GM23338 (cell line): Measurements from ENCODE around the gene HIVEP1. TPM values are rescaled to one million over a fixed set of nuclear protein-coding genes. Genes with fewer than 3 reads are reported as not detected.

Experiments
- ATAC-seq: fragments of 200-7000 bp; cut with Tn5 transposase; 3 replicates; pipeline ENCODE4 v1.9.1; 2020
- DNase-seq: peaks from one replicate; pipeline ENCODE4 v3.0.0-alpha.2; 2015; ENCODE audit warnings: low spot score
- H2AFZ ChIP-seq: fragments of 200-600 bp; sonication (generic); 2 replicates; pipeline ENCODE4 v1.8.0; 2016; ENCODE audit warnings: antibody characterized with exemption, mild to moderate bottlenecking, moderate library complexity
- H3F3A ChIP-seq: fragments of 200-600 bp; sonication (generic); replicated peaks from 2 replicates; pipeline ENCODE4 v1.8.0; 2017; ENCODE audit warnings: antibody characterized with exemption, mixed run types, low read depth
- H3K27ac ChIP-seq: fragments of 200-600 bp; sonication (generic); 2 replicates; pipeline ENCODE4 v1.6.1; 2016; ENCODE audit warnings: low read depth
- H3K27me3 ChIP-seq: fragments of 200-600 bp; sonication (generic); 2 replicates; pipeline ENCODE4 v1.8.0; 2016; ENCODE audit warnings: mild to moderate bottlenecking, mixed run types, moderate library complexity; ENCODE audit not compliant: insufficient read depth
- H3K36me3 ChIP-seq: fragments of 200-600 bp; sonication (generic); 2 replicates; pipeline ENCODE4 v1.8.0; 2016; ENCODE audit warnings: mild to moderate bottlenecking; ENCODE audit not compliant: insufficient read depth
- H3K4me1 ChIP-seq: fragments of 200-600 bp; sonication (generic); 2 replicates; pipeline ENCODE4 v1.8.0; 2016; ENCODE audit warnings: mild to moderate bottlenecking, moderate library complexity; ENCODE audit not compliant: insufficient read depth
- H3K4me2 ChIP-seq: fragments of 200-600 bp; sonication (generic); 2 replicates; pipeline ENCODE4 v1.7.1; 2017; ENCODE audit warnings: mixed run types
- H3K4me3 ChIP-seq: fragments of 200-600 bp; sonication (generic); 2 replicates; pipeline ENCODE4 v1.6.1; 2016; ENCODE audit warnings: mixed run types
- H3K79me2 ChIP-seq: fragments of 200-600 bp; sonication (generic); replicated peaks from 2 replicates; pipeline ENCODE4 v1.8.0; 2017; ENCODE audit warnings: mild to moderate bottlenecking; ENCODE audit not compliant: insufficient read depth
- H3K9me2 ChIP-seq: fragments of 200-600 bp; sonication (generic); 2 replicates; pipeline ENCODE4 v1.8.0; 2017; ENCODE audit not compliant: insufficient read depth
- H4K20me1 ChIP-seq: fragments of 200-600 bp; sonication (generic); replicated peaks from 2 replicates; pipeline ENCODE4 v1.8.0; 2017; ENCODE audit warnings: mild to moderate bottlenecking; ENCODE audit not compliant: insufficient read depth
- H3K27ac Mint-ChIP-seq: 2 replicates; pipeline ENCODE4 v1.8.0; 2020; ENCODE audit warnings: inconsistent platforms, mild to moderate bottlenecking, moderate library complexity, mixed read lengths
- H3K27me3 Mint-ChIP-seq: 3 replicates; pipeline ENCODE4 v1.8.0; 2022; ENCODE audit warnings: low read depth, mild to moderate bottlenecking, moderate library complexity, mixed read lengths, inconsistent platforms; ENCODE audit not compliant: insufficient read depth, poor library complexity
- H3K36me3 Mint-ChIP-seq: 3 replicates; pipeline ENCODE4 v1.8.0; 2021; ENCODE audit warnings: low read depth, mild to moderate bottlenecking, inconsistent platforms, moderate library complexity, mixed read lengths
- H3K4me1 Mint-ChIP-seq: 3 replicates; pipeline ENCODE4 v1.8.0; 2020; ENCODE audit warnings: mild to moderate bottlenecking, inconsistent platforms, mixed read lengths
- H3K4me3 Mint-ChIP-seq: 3 replicates; pipeline ENCODE4 v1.8.0; 2021; ENCODE audit warnings: moderate library complexity, mild to moderate bottlenecking, inconsistent platforms, mixed read lengths
- H3K9me3 Mint-ChIP-seq: 3 replicates; pipeline ENCODE4 v1.8.0; 2020; ENCODE audit warnings: moderate library complexity, mild to moderate bottlenecking, inconsistent platforms, mixed read lengths
- CTCF ChIP-seq, 2 experiments: fragments of 200-600 bp in 1 of 2; sonication (generic) in 1 of 2; conservative IDR thresholded peaks; 2 replicates each; pipeline versions ENCODE4 v1.5.1 to v1.6.1; 2016 to 2017; ENCODE audit warnings: antibody characterized with exemption in 2 of 2, low read depth in 2 of 2, mild to moderate bottlenecking in 2 of 2, moderate library complexity in 1 of 2
- EZH2 ChIP-seq: fragments of 200-600 bp; sonication (generic); IDR thresholded peaks from one replicate; pipeline ENCODE4 v1.8.0; 2017; ENCODE audit warnings: antibody characterized with exemption, mild to moderate bottlenecking, low read depth; ENCODE audit not compliant: unreplicated experiment
- EZH2phosphoT487 ChIP-seq: fragments of 200-600 bp; sonication (generic); IDR thresholded peaks from one replicate; pipeline ENCODE4 v1.8.1; 2018; ENCODE audit warnings: antibody characterized with exemption; ENCODE audit not compliant: unreplicated experiment
- JUNB ChIP-seq: IDR thresholded peaks from one replicate; pipeline ENCODE4 v1.6.1; 2016; ENCODE audit warnings: antibody characterized with exemption; ENCODE audit not compliant: unreplicated experiment
- NANOG ChIP-seq: IDR thresholded peaks from 2 replicates; pipeline ENCODE4 v1.6.1; 2016; ENCODE audit warnings: antibody characterized with exemption, borderline replicate concordance
- POLR2AphosphoS5 ChIP-seq: IDR thresholded peaks from 2 replicates; pipeline ENCODE4 v1.6.1; 2016; ENCODE audit warnings: antibody characterized with exemption, low read depth
- REST ChIP-seq: IDR thresholded peaks from one replicate; pipeline ENCODE4 v1.6.1; 2018; ENCODE audit warnings: antibody characterized with exemption; ENCODE audit not compliant: unreplicated experiment
- STAT1 ChIP-seq: IDR thresholded peaks from one replicate; pipeline ENCODE4 v1.6.1; 2016; ENCODE audit warnings: antibody characterized with exemption; ENCODE audit not compliant: unreplicated experiment
- ZNF114 ChIP-seq: fragments of 250-450 bp; sonication (Bioruptor Pico); IDR thresholded peaks from 2 replicates; pipeline ENCODE4 v1.5.0; 2020; ENCODE audit warnings: mild to moderate bottlenecking, moderate library complexity
- ZNF331 ChIP-seq: fragments of 250-450 bp; sonication (Bioruptor Pico); IDR thresholded peaks from 2 replicates; pipeline ENCODE4 v1.5.0; 2020; ENCODE audit warnings: low read depth, mild to moderate bottlenecking, moderate library complexity
- polyA plus RNA-seq: library from polyadenylated mRNA; unstranded; fragments of >200 nt; fragmentation: Nextera tagmentation; extraction: Ambion mirVana; gene quantifications from 2 replicates; pipeline ENCODE4 v1.2.1, GENCODE V29; 2016
- total RNA-seq: library from RNA; depleted of rRNA; stranded (reverse); fragments of >200 nt; shearing (Covaris generic); gene quantifications from 2 replicates; pipeline ENCODE4 v1.2.3, GENCODE V29; 2014

HIVEP1 gene
- total and polyA plus RNA-seq, 2 experiments from 2014 or later = 10.1 to 21.7 TPM

- TF ChIP-seq ZNF114 (CRISPR knock-in tag) (no peak), EZH2phosphoT487 (no peak), CTCF (conservative IDR thresholded peaks at IDR 0.05; ENCODE audit: low read depth in 2 of 2) (no peak)
Measured at GRCh38 chr6:12068899-12069557, 56.9 kb downstream of the HIVEP1 start (continued).

- no peak overlapping the region for H3K27ac Mint-ChIP-seq
- H3K4me2 ChIP-seq = no peak overlapping the region
- H3K36me3 ChIP-seq = no peaks in the 10 kb centered on the region
- H3K4me1 ChIP-seq = no peaks in the 10 kb centered on the region; the same call in 1 of the 2 replicates
- H3K4me3 Mint-ChIP-seq = no peak overlapping the region
- DNase-seq (no peak), ATAC-seq (no peak)
- peaks cover 6% of the 10 kb centered on the region; the same call in 1 of the 2 replicates for H4K20me1 ChIP-seq
- H3K9me2 ChIP-seq = no peaks in the 10 kb centered on the region
- no peak for TF ChIP-seq POLR2AphosphoS5
- TF ChIP-seq ZNF331 (CRISPR knock-in tag) = no peak
- TF ChIP-seq ZNF114 (CRISPR knock-in tag) = no peak
- TF ChIP-seq REST = no peak
- no peak for TF ChIP-seq JUNB
- no peak for TF ChIP-seq NANOG
- no peak for TF ChIP-seq EZH2
- TF ChIP-seq CTCF (conservative IDR thresholded peaks at IDR 0.05; ENCODE audit: low read depth in 2 of 2) = no peak
- no peak for TF ChIP-seq STAT1
- no peak for TF ChIP-seq EZH2phosphoT487
- H3K27me3 Mint-ChIP-seq = peaks cover 2% of the 10 kb centered on the region
- H3K27ac ChIP-seq = no peak overlapping the region
- no peak overlapping the region for H3K4me3 ChIP-seq
- no peak overlapping the region for H2AFZ ChIP-seq
- H3K4me1 Mint-ChIP-seq = peaks cover 31% of the 10 kb centered on the region
- H3K27me3 ChIP-seq = no peaks in the 10 kb centered on the region
- peaks cover 75% of the 10 kb centered on the region for H3K79me2 ChIP-seq
- no peaks in the 10 kb centered on the region for H3F3A ChIP-seq
- no peaks in the 10 kb centered on the region for H3K36me3 Mint-ChIP-seq
- H3K9me3 Mint-ChIP-seq = no peaks in the 10 kb centered on the region
Measured at GRCh38 chr6:12069891-12070529, 57.9 kb downstream of the HIVEP1 start.
